Right lung (tissue), 5 donors: Measurements from ENCODE around the gene PMFBP1. TPM values are rescaled to one million over a fixed set of nuclear protein-coding genes. Genes with fewer than 3 reads are reported as not detected.

ENCODE experiments used
- DNase-seq, 2 donors: peaks; one replicate each; pipeline ENCODE4 v3.0.0-alpha.2; 2013
- polyA plus RNA-seq, 5 donors: library from polyadenylated mRNA; unstranded; fragments of 120-200 nt; gene quantifications; one replicate each; pipeline versions ENCODE4 v1.2.1 to v1.2.3, GENCODE V29; 2013; ENCODE audit warnings: inconsistent platforms in 1 of 5, low replicate concordance in 1 of 5; ENCODE audit not compliant: insufficient read length in 5 of 5, insufficient read depth in 1 of 5

Gene PMFBP1
- polyA plus RNA-seq, 5 donors = 2.9 to 5.8 (median 3.4) TPM

GRCh38 chr16:72187551-72187950 is 15.6 kb upstream of the PMFBP1 start:
- DNase-seq = no peak

GRCh38 chr16:72182976-72183375 is 11.0 kb upstream of the PMFBP1 start:
- no peak for DNase-seq

- DNase-seq = no peak
Measured at GRCh38 chr16:72179204-72179970, 7.4 kb upstream of the PMFBP1 start.

GRCh38 chr16:72174726-72175125 is 2.8 kb upstream of the PMFBP1 start:
- DNase-seq = no peak

- no peak for DNase-seq
Measured at GRCh38 chr16:72173997-72174396, 2.0 kb upstream of the PMFBP1 start.

GRCh38 chr16:72171236-72171635 is 719 bp downstream of the PMFBP1 start:
- no peak for DNase-seq

GRCh38 chr16:72169708-72170107 is 2.2 kb downstream of the PMFBP1 start:
- DNase-seq = no peak

- no peak for DNase-seq
Measured at GRCh38 chr16:72168365-72168764, 3.6 kb downstream of the PMFBP1 start.

GRCh38 chr16:72166954-72167561 is 4.9 kb downstream of the PMFBP1 start:
- DNase-seq = no peak

- no peak for DNase-seq
Measured at GRCh38 chr16:72166151-72166550, 5.8 kb downstream of the PMFBP1 start.

- DNase-seq = no peak
Measured at GRCh38 chr16:72164691-72165090, 7.3 kb downstream of the PMFBP1 start.

- DNase-seq = no peak
Measured at GRCh38 chr16:72162105-72162692, 9.8 kb downstream of the PMFBP1 start.

- peak in 1 of 2 donors; percentile 1 for DNase-seq
Measured at GRCh38 chr16:72159801-72160200, 12.2 kb downstream of the PMFBP1 start.

GRCh38 chr16:72159386-72159785 is 12.6 kb downstream of the PMFBP1 start:
- DNase-seq = peak; percentile 15 to 29

GRCh38 chr16:72149676-72150464 is 22.1 kb downstream of the PMFBP1 start:
- DNase-seq = no peak

- no peak for DNase-seq
Measured at GRCh38 chr16:72142476-72142875, 29.5 kb downstream of the PMFBP1 start.

GRCh38 chr16:72139908-72140307 is 32.0 kb downstream of the PMFBP1 start:
- no peak for DNase-seq

GRCh38 chr16:72138064-72138572 is 33.8 kb downstream of the PMFBP1 start:
- no peak for DNase-seq

- DNase-seq = no peak
Measured at GRCh38 chr16:72137380-72138063, 34.4 kb downstream of the PMFBP1 start.

- DNase-seq = no peak
Measured at GRCh38 chr16:72134507-72134906, 37.4 kb downstream of the PMFBP1 start.

- DNase-seq = no peak
Measured at GRCh38 chr16:72132726-72133125, 39.2 kb downstream of the PMFBP1 start.
